Right hindlimb (tissue), 1 donor: ENCODE results near the gene ALLC.

Experiments
- DNase-seq: peaks from one replicate; pipeline ENCODE4 v3.0.0-alpha.2; 2018

Gene ALLC

GRCh38 chr2:3641841-3642421 is 16.1 kb upstream of the ALLC start:
- DNase-seq = no peak

- no peak for DNase-seq
Observed at GRCh38 chr2:3642521-3643215, 15.3 kb upstream of the ALLC start.

DNA sequence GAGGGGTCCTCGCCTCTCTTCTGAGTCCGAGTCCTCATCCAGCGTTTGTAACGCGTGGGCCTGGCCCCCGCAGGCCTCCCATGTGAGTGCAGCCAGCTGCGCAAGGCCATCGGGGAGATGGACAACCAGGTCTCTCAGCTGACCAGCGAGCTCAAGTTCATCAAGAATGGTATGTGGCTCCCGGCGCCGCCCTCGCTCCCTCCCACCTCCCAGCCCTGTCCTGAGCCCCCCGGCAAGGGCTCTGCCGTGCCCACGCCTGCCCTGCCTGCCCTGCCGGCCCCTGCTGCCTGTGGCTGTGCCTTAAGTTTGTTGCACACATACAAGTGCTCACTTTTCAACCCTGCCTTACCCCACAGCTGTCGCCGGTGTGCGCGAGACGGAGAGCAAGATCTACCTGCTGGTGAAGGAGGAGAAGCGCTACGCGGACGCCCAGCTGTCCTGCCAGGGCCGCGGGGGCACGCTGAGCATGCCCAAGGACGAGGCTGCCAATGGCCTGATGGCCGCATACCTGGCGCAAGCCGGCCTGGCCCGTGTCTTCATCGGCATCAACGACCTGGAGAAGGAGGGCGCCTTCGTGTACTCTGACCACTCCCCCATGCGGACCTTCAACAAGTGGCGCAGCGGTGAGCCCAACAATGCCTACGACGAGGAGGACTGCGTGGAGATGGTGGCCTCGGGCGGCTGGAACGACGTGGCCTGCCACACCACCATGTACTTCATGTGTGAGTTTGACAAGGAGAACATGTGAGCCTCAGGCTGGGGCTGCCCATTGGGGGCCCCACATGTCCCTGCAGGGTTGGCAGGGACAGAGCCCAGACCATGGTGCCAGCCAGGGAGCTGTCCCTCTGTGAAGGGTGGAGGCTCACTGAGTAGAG is 14.4 kb upstream of the ALLC start:
- no peak for DNase-seq

DNA sequence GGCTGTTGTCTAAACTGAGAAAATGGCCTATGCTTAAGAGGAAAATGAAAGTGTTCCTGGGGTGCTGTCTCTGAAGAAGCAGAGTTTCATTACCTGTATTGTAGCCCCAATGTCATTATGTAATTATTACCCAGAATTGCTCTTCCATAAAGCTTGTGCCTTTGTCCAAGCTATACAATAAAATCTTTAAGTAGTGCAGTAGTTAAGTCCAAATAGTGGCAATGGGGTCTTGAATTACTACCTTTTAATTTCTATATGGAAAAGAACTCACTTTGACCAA is 13.8 kb upstream of the ALLC start:
- DNase-seq = no peak

DNA sequence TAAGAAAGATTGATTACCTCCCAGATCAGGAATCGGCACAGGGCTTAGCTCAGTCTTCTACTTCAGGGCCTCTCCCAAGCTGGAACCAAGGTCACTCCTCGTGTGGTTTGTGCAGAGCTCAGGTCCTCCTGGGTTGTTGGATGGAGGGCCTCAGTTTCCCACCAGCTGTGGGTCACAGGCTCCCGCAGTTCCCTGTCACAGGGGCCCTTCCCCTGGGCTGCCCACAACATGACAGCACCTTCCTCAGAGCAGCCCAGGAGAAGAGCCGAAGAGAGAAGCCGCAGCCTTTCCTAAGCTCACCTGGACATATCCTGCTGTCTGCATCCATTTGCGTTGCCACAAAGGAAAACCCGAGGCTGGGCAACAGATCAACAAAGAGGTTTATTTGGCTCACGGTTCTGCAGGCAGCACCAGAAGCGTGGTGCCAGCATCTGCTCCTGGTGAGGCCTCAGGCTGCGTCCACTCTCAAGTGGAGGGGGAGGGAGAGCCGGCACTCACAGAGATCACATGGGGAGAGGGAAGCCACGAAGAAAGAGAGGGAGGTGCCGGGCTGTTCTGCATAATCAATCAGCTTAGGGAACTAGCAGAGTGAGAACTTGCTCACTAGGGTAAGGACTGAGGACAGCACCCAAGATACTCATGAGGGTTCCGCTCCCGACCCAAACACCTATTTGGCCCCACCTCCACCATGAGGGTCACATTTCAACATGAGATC is 13.0 kb upstream of the ALLC start:
- no peak for DNase-seq

- no peak for DNase-seq
Observed at GRCh38 chr2:3645745-3646389, 12.1 kb upstream of the ALLC start.

GRCh38 chr2:3646446-3646845 is 11.6 kb upstream of the ALLC start:
- no peak for DNase-seq

GRCh38 chr2:3647246-3647645 is 10.8 kb upstream of the ALLC start:
- no peak for DNase-seq

GRCh38 chr2:3647831-3648651 is 10.0 kb upstream of the ALLC start:
- DNase-seq = no peak

- no peak for DNase-seq
Observed at GRCh38 chr2:3648652-3649177, 9.3 kb upstream of the ALLC start.

GRCh38 chr2:3649581-3649980 is 8.4 kb upstream of the ALLC start:
- DNase-seq = no peak

- DNase-seq = no peak
Observed at GRCh38 chr2:3650140-3650920, 7.7 kb upstream of the ALLC start.

- peak; percentile 80 for DNase-seq
Observed at GRCh38 chr2:3651691-3652648, 6.0 kb upstream of the ALLC start.

DNA sequence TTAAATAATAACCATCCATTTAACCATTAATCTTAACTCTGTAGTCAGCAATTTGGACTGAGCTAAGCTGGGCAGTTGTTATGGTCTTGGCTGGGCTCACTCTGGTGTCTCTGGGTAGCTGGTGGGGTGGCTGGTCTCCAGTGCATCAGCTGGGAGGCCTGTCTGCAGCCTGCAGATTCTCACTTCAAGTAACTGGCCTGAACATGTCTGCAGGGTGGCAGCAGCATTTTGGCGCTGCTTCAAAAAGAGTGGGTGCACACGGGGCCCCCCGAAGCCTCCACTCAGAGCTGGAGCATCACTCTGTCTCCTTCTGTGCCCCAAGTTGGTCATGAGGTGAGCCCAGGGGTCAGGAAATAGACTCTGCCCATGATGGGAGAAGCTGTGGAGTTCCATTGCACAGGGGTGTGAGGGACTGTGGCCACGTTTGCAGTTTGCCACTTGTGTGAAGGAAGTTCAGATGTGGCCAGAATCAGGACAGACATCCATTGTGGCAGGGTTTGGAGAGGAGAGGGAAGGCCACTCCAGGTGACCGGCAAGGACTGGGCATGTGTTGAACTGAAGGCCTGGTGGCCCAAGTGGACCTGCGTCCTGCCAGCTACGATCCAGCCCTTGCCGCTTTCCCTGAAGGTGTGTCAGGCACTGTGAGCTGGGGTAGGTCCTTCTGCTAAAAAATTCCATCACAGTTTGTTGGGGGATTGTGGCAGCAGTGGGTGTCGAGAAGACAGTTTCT is 4.9 kb upstream of the ALLC start:
- DNase-seq = no peak

- DNase-seq = no peak
Observed at GRCh38 chr2:3654011-3654410, 4.0 kb upstream of the ALLC start.

DNA sequence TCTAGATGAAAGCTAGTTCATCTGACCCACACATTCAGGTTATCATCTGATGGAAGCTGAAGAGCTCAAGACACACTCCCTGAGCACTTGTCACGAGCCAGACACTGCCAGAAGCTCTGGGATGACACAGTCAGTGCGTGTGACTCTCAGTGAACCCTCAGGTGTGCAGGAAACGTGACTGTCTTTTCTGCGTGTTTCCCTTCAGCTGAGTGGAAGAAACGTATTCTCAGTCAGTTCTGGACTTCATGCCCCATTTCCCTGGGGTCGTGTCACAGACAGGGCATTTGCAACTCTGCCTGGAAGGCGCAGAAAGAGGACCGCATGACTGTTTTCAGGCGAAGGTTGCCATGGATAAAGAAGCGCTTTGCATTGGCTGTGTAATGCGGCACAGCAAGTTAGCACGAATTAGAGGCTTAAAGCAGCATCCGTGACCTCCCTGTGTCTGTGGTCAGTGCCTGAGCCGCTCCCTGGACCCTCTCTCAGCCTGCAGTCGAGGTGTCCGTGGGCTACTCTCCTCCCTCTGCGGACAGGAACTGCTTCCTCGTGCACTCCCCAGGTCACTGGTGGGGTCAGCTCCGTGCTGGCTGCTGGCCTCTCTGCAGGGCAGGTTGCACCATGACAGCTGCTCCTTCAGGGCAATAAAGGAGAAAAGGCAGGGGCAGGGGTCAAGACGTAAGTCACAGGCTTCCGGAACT is 3.3 kb upstream of the ALLC start:
- DNase-seq = no peak

- no peak for DNase-seq
Observed at GRCh38 chr2:3655871-3656761, 1.9 kb upstream of the ALLC start.
